Ascending aorta (tissue), 2 donors: Measurements from ENCODE around the gene NCKAP5. TPM values are rescaled to one million over a fixed set of nuclear protein-coding genes. Genes with fewer than 3 reads are reported as not detected.

Experiments
- DNase-seq, 2 donors: peaks; one replicate each; pipeline ENCODE4 v3.0.0-alpha.2; 2019; ENCODE audit warnings: low spot score in 2 of 2
- H3K27ac ChIP-seq, 2 donors: fragments of 200-600 bp; sonication (generic); one replicate each; pipeline ENCODE4 v1.5.1; 2016 to 2017; ENCODE audit warnings: mild to moderate bottlenecking in 1 of 2
- H3K27me3 ChIP-seq: fragments of 200-600 bp; sonication (generic); one replicate; pipeline ENCODE4 v1.5.1; 2017
- H3K36me3 ChIP-seq, 2 donors: fragments of 200-600 bp; sonication (generic); one replicate each; pipeline ENCODE4 v1.5.1; 2016
- H3K4me1 ChIP-seq, 2 donors: fragments of 200-600 bp; sonication (generic); one replicate each; pipeline ENCODE4 v1.5.1; 2016 to 2017; ENCODE audit warnings: mild to moderate bottlenecking in 1 of 2
- H3K4me3 ChIP-seq, 2 donors: fragments of 200-600 bp; sonication (generic); one replicate each; pipeline ENCODE4 v1.5.1; 2016 to 2017; ENCODE audit warnings: mild to moderate bottlenecking in 1 of 2
- H3K9me3 ChIP-seq, 2 donors: fragments of 200-600 bp; sonication (generic); one replicate each; pipeline ENCODE4 v1.5.1; 2016
- intact Hi-C: fragments of 100-400 bp; cut with DNase I; formaldehyde crosslinking; loops from one replicate; pipeline ENCODE4 v1.15.1; 2023
- total RNA-seq: library from RNA; depleted of rRNA; stranded (reverse); fragments of >200 nt; gene quantifications from one replicate; pipeline ENCODE4 v1.1.0, GENCODE V29; 2016
- TF ChIP-seq, protein P1 (sequence below), 3 experiments: fragments of 200-600 bp in 2 of 3; fragments of 450-650 bp in 1 of 3; sonication (generic) in 2 of 3; IDR thresholded peaks; one replicate each; pipeline ENCODE4 v1.5.1; 2016 to 2019; ENCODE audit warnings: antibody characterized with exemption in 3 of 3, mild to moderate bottlenecking in 1 of 3, moderate library complexity in 1 of 3

Gene NCKAP5
- total RNA-seq, 1 donor from 2014 or later: 0.75 TPM

DNA sequence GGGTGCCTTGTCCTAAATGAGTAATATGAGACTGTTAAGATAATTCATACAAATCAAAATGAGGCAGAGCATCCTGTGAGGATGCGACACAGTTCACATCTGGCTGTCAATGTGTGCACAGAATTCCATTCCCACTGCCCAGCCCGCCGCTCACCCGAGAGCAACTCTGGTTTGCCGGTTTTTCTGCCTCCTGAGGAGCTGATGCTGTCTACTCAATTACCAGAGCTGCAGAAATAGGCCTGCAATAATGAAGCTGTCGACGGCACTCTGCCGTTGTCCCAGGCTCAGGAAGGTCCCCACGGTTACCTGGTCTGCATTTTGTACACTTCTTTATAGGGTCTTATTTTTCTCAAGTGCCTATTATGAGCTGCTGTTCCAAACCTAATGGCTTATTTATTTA is 842.5 kb downstream of the NCKAP5 start:
- Histone ChIP-seq H3K27ac (no peak overlapping the region), H3K36me3 (no peaks in the 10 kb centered on the region), H3K27me3 (no peaks in the 10 kb centered on the region), H3K4me3 (no peak overlapping the region), H3K9me3 (no peaks in the 10 kb centered on the region), H3K4me1 (no peaks in the 10 kb centered on the region)
- no peak for DNase-seq
- TF ChIP-seq, protein P1, sequence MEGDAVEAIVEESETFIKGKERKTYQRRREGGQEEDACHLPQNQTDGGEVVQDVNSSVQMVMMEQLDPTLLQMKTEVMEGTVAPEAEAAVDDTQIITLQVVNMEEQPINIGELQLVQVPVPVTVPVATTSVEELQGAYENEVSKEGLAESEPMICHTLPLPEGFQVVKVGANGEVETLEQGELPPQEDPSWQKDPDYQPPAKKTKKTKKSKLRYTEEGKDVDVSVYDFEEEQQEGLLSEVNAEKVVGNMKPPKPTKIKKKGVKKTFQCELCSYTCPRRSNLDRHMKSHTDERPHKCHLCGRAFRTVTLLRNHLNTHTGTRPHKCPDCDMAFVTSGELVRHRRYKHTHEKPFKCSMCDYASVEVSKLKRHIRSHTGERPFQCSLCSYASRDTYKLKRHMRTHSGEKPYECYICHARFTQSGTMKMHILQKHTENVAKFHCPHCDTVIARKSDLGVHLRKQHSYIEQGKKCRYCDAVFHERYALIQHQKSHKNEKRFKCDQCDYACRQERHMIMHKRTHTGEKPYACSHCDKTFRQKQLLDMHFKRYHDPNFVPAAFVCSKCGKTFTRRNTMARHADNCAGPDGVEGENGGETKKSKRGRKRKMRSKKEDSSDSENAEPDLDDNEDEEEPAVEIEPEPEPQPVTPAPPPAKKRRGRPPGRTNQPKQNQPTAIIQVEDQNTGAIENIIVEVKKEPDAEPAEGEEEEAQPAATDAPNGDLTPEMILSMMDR (IDR thresholded peaks at IDR 0.05): no peak
- intact Hi-C loops: no loop called here

DNA sequence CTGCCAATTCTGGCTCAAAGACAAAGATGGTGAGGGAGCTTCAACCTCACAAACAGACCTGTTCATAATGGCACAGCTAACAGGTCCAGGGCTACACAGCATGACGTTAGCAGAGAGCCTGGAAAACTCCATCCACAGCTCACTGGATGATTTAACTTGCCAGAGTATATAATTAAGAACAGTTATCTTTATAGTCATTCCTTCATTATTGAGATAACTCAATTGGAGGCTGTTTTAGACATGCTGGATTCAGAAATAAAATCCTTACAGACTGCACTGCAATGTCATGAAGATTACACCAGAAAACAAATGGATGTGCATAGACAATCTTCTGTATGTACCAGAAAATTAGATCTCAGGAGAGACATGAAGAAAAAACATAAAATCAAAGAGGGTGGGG is 843.1 kb downstream of the NCKAP5 start:
- Histone ChIP-seq H3K36me3 (no peaks in the 10 kb centered on the region), H3K9me3 (no peaks in the 10 kb centered on the region), H3K27me3 (no peaks in the 10 kb centered on the region), H3K4me3 (no peak overlapping the region), H3K4me1 (no peaks in the 10 kb centered on the region), H3K27ac (no peak overlapping the region)
- DNase-seq: no peak
- TF ChIP-seq, protein P1 (IDR thresholded peaks at IDR 0.05): no peak
- intact Hi-C loops: no loop called here

DNA sequence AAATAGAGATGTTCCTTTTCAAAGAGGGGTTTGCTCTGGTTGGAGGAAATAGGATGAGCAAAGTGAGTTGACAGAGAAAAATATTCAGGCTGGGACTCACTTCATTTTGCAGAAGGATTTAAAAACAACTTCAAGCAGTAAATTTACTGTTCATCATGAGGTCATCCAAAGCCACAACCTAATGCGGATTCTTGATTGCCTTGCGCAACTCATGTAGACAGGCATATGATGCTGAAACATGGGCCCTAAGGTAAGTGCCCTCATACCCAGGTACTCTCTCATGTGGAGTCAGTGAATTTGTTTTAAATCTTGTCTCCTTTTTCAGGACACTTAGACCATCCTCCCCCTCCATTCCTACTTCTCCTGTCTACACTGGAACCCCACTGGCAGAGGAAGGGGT is 846.3 kb downstream of the NCKAP5 start:
- TF ChIP-seq, protein P1 (IDR thresholded peaks at IDR 0.05): no peak
- intact Hi-C loops: no loop called here

DNA sequence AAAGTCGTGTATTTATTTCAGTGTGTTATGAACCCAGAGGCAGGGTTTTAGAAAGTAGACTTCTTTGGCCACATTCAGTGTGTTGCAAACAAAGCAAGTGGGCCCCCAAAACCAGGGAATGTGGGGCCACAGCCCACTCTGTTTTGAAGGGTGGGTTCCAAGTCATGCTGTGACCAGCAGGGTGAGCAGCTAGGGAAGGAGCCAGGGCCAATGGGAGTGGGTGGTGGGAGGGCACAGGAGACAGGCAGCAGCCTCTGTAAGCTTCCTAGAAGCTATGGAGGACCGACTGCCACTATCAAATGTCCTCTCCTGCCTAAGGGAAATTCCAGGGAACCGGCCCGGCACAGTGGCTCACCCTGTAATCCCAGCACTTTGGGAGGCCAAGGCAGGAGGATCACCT is 847.9 kb downstream of the NCKAP5 start:
- TF ChIP-seq, protein P1 (IDR thresholded peaks at IDR 0.05): no peak
- no peak for DNase-seq
- Histone ChIP-seq H3K9me3 (no peaks in the 10 kb centered on the region), H3K27ac (no peak overlapping the region), H3K4me1 (no peaks in the 10 kb centered on the region), H3K4me3 (no peak overlapping the region), H3K36me3 (no peaks in the 10 kb centered on the region), H3K27me3 (no peaks in the 10 kb centered on the region)
- intact Hi-C loops: no loop called here

More for the DNA sequence above, 846.3 kb downstream of the NCKAP5 start:
- Histone ChIP-seq H3K4me1 (no peaks in the 10 kb centered on the region), H3K9me3 (no peaks in the 10 kb centered on the region), H3K27ac (no peak overlapping the region), H3K4me3 (no peak overlapping the region), H3K27me3 (no peaks in the 10 kb centered on the region), H3K36me3 (no peaks in the 10 kb centered on the region)
- no peak for DNase-seq

DNA sequence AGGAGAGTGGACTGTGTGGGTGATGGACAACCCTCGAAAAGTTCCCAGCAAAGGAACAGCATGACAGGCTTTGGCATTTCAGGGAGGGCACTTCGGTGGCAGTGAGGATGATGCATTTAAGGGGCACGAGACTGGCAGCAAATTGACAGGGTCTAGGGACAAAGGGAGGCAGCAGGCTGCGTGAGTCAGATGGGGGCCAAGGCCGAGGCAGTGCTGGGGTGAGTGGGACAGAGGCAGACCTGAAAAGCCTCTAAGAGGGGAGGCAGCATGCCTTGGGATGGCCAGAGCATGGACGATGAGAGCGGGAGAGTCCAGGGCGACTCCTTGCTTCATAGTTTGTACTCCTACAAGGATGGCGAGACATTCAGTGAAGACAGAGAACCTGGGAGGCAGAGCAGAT is 848.8 kb downstream of the NCKAP5 start:
- no peaks in the 10 kb centered on the region for H3K4me1 ChIP-seq
- intact Hi-C loops: no loop called here
- TF ChIP-seq, protein P1 (IDR thresholded peaks at IDR 0.05): no peak
- no peak for DNase-seq
- H3K4me3 ChIP-seq: no peak overlapping the region
- no peaks in the 10 kb centered on the region for H3K27me3 ChIP-seq
- no peaks in the 10 kb centered on the region for H3K36me3 ChIP-seq
- H3K9me3 ChIP-seq: no peaks in the 10 kb centered on the region
- no peak overlapping the region for H3K27ac ChIP-seq

DNA sequence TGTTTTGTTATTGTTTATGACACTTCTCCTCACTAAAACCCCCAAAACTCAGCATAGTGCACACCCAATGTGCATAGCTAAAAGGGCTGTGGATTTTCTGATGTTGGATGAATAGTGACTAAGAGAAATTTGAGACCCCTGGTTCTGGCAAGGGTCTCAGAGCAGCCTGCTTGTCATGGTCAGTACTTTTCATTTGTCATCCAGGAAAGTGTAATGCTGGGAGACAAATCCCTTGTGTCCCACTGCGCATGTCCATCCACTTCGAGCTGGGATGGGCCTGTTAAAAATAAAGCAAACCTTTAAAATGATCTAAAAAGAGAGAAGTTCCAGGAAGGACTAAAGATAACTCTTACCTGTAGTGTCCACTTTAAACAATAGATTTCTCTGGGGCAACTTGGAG is 851.3 kb downstream of the NCKAP5 start:
- H3K9me3 ChIP-seq: no peaks in the 10 kb centered on the region
- no peak overlapping the region for H3K4me3 ChIP-seq
- H3K4me1 ChIP-seq: no peaks in the 10 kb centered on the region
- intact Hi-C loops: no loop called here
- H3K27ac ChIP-seq: no peak overlapping the region
- H3K27me3 ChIP-seq: no peaks in the 10 kb centered on the region
- no peak for DNase-seq
- no peaks in the 10 kb centered on the region for H3K36me3 ChIP-seq
- TF ChIP-seq, protein P1 (IDR thresholded peaks at IDR 0.05): no peak
